Heart left ventricle (tissue), 13 donors: Measurements from ENCODE around the gene PCDHGB1.
"Not testable (repeated sequence)": the region's sequence is repeated elsewhere in the genome, so short reads cannot be mapped to it uniquely, and the experiment has no call there.

Source experiments
- POLR2A ChIP-seq, 2 donors: fragments of 450-650 bp; IDR thresholded peaks; one replicate each; pipeline ENCODE4 v1.6.1; 2017; ENCODE audit warnings: antibody characterized with exemption in 2 of 2, mild to moderate bottlenecking in 2 of 2, moderate library complexity in 2 of 2
- TF ChIP-seq, protein P1 (sequence below), 12 donors: fragments of 200-600 bp; sonication (generic) in 4 of 12; IDR thresholded peaks; one replicate each; pipeline versions ENCODE4 v1.5.0 to v1.8.0; 2018 to 2022; ENCODE audit warnings: antibody characterized with exemption in 12 of 12, mild to moderate bottlenecking in 5 of 12
- donor health status: ischemic (EF 13 %, LVEDD 7.1; RV severe dilation, severe dysfunction).
- donor health status: DM: no; HTN: yes; CAD: no.
- donor health status: DM: no; HTN: no; CAD: no.
- donor health status: ischemic (EF 25% LVEDD 6.9; RV normal size, moderate dysfunction).
- donor health status: ischemic (EF 25% LVEDD 5.7; RV mildly dilated, moderate dysfunction).
- donor health status: ischemic (EF 35%, LVEDD 5.7; RV mildly dilated, moderate dysfunction).
- donor health status: nonischemic (EF 11% LVEDD 7.7; RV severe dilation, severe dysfunction).
- donor health status: DM: yes; HTN: yes; CAD: no.
- donor health status: PGD.
- donor health status: ischemic (EF 29% LVEDD 5.4; RV normal size, mild dysfunction).
- donor health status: nonischemic (EF 23%, LVEDD 6.1; RV moderate dilation, normal function).

DNA sequence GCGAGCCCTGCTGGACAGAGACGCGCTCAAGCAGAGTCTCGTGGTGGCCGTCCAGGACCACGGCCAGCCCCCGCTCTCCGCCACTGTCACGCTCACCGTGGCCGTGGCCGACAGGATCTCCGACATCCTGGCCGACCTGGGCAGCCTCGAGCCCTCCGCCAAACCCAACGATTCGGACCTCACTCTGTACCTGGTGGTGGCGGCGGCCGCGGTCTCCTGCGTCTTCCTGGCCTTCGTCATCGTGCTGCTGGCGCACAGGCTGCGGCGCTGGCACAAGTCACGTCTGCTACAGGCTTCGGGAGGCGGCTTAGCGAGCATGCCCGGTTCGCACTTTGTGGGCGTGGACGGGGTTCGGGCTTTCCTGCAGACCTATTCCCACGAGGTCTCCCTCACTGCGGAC lies 17.3 kb upstream of the PCDHGB1 start:
- TF ChIP-seq POLR2A (IDR thresholded peaks at IDR 0.05) = not testable (repeated sequence)
- TF ChIP-seq, protein P1, sequence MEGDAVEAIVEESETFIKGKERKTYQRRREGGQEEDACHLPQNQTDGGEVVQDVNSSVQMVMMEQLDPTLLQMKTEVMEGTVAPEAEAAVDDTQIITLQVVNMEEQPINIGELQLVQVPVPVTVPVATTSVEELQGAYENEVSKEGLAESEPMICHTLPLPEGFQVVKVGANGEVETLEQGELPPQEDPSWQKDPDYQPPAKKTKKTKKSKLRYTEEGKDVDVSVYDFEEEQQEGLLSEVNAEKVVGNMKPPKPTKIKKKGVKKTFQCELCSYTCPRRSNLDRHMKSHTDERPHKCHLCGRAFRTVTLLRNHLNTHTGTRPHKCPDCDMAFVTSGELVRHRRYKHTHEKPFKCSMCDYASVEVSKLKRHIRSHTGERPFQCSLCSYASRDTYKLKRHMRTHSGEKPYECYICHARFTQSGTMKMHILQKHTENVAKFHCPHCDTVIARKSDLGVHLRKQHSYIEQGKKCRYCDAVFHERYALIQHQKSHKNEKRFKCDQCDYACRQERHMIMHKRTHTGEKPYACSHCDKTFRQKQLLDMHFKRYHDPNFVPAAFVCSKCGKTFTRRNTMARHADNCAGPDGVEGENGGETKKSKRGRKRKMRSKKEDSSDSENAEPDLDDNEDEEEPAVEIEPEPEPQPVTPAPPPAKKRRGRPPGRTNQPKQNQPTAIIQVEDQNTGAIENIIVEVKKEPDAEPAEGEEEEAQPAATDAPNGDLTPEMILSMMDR (IDR thresholded peaks at IDR 0.05) = not testable (repeated sequence)
